ENCODE data around the gene SSRP1.

SSRP1 gene

DNA sequence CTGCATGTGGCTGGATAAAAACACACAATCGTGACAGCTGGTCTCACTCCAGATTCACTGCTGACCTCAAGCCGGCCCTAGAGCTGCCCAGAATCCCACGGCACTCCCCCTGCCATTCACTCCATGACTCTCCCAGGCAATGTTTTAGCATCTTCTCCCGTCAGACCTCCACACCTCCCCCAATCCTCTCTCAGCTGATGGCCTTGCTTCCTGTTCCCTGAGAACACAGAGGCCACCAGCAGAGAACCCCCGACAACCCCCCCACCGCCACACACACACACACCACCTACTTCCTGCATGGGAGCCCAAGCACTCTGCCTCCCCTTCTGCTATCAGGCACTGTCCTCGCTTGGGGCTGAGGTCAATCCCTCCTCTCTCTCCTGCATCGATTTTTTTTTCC lies 20.2 kb downstream of the SSRP1 start:
- H3K9me2 ChIP-seq (replicated peaks; ENCODE audit: insufficient read depth, low read length) = no peaks in the 10 kb centered on the region
- H3K27me3 ChIP-seq (replicated peaks; ENCODE audit: insufficient read depth, low read length) = no peaks in the 10 kb centered on the region
- no peaks in the 10 kb centered on the region for H4K20me1 ChIP-seq (ENCODE audit: insufficient read depth, low read length)
- no peaks in the 10 kb centered on the region for H3K79me2 ChIP-seq (ENCODE audit: low read length)
- H3K4me2 ChIP-seq (ENCODE audit: low read depth, low read length) = no peak overlapping the region
- no peaks in the 10 kb centered on the region for H3K4me1 ChIP-seq (ENCODE audit: low read length)
- H3K27ac ChIP-seq (ENCODE audit: low read length) = no peak overlapping the region
- no peaks in the 10 kb centered on the region for H3K9me3 ChIP-seq (replicated peaks; ENCODE audit: insufficient read depth, low read length)
- H3K9ac ChIP-seq (ENCODE audit: low read length) = no peak overlapping the region
- TF ChIP-seq EZH2phosphoT487 (IDR thresholded peaks at IDR 0.05; ENCODE audit: low read length) (no peak), EZH2 (optimal IDR thresholded peaks at IDR 0.05; ENCODE audit: low read depth, low read length) (no peak)
- TF ChIP-seq, protein P1, sequence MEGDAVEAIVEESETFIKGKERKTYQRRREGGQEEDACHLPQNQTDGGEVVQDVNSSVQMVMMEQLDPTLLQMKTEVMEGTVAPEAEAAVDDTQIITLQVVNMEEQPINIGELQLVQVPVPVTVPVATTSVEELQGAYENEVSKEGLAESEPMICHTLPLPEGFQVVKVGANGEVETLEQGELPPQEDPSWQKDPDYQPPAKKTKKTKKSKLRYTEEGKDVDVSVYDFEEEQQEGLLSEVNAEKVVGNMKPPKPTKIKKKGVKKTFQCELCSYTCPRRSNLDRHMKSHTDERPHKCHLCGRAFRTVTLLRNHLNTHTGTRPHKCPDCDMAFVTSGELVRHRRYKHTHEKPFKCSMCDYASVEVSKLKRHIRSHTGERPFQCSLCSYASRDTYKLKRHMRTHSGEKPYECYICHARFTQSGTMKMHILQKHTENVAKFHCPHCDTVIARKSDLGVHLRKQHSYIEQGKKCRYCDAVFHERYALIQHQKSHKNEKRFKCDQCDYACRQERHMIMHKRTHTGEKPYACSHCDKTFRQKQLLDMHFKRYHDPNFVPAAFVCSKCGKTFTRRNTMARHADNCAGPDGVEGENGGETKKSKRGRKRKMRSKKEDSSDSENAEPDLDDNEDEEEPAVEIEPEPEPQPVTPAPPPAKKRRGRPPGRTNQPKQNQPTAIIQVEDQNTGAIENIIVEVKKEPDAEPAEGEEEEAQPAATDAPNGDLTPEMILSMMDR (IDR thresholded peaks at IDR 0.05; ENCODE audit: low read length) = no peak
- no peaks in the 10 kb centered on the region for H3K36me3 ChIP-seq (replicated peaks; ENCODE audit: insufficient read depth, low read length)
- H3F3A ChIP-seq (ENCODE audit: insufficient read depth, low read length) = no peaks in the 10 kb centered on the region
- no peak overlapping the region for H2AFZ ChIP-seq (ENCODE audit: low read length)
- H3K4me3 ChIP-seq (ENCODE audit: low read length) = no peak overlapping the region
- no peak for DNase-seq

DNA sequence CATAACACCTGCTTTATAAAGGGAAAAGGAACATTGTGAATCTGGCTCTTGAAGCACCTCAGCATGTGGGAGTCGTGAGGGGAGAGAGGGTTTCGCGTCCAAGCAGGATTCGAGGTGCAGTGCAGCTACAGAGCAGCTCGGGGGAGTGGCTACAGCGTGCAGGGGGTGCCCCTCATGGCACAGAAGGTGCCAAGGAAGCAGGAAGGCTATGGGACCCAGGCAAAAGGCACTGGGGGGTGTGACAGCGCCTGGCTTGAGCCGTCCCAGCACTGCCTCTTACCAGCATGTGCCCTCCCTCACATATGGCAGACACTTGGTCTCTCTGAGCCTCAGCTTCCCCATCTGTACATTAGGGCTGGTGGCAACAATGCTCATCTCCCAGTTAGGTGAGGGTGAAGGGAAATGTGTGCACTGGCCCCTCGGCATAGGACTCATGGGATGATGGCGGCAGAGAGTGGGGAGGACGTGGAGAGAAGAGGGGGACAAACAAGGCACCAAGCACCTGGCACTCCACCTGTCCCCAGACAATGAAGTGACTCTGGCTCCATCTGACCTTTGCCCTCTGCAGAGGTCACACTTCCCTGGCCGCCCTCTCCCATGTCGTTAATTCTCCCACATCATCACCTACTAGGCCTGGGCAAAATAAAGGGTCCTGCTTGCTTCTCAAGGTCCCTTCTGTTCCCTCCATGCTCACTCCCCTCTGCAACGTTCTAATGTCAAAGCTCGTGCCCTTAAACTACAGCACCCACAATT lies 21.3 kb downstream of the SSRP1 start:
- Histone ChIP-seq H3K9me3 (replicated peaks; ENCODE audit: insufficient read depth, low read length) (no peaks in the 10 kb centered on the region), H3K36me3 (replicated peaks; ENCODE audit: insufficient read depth, low read length) (no peaks in the 10 kb centered on the region), H3K4me2 (ENCODE audit: low read depth, low read length) (no peak overlapping the region), H3K9me2 (replicated peaks; ENCODE audit: insufficient read depth, low read length) (no peaks in the 10 kb centered on the region), H4K20me1 (ENCODE audit: insufficient read depth, low read length) (no peaks in the 10 kb centered on the region), H3K79me2 (ENCODE audit: low read length) (no peaks in the 10 kb centered on the region), H3F3A (ENCODE audit: insufficient read depth, low read length) (no peaks in the 10 kb centered on the region), H3K27me3 (replicated peaks; ENCODE audit: insufficient read depth, low read length) (no peaks in the 10 kb centered on the region), H3K27ac (ENCODE audit: low read length) (no peak overlapping the region), H3K9ac (ENCODE audit: low read length) (no peak overlapping the region), H3K4me3 (ENCODE audit: low read length) (no peak overlapping the region), H3K4me1 (ENCODE audit: low read length) (no peaks in the 10 kb centered on the region), H2AFZ (ENCODE audit: low read length) (no peak overlapping the region)
- TF ChIP-seq, protein P1 (IDR thresholded peaks at IDR 0.05; ENCODE audit: low read length) = no peak
- TF ChIP-seq EZH2phosphoT487 (IDR thresholded peaks at IDR 0.05; ENCODE audit: low read length) (no peak), EZH2 (optimal IDR thresholded peaks at IDR 0.05; ENCODE audit: low read depth, low read length) (no peak)
- DNase-seq = no peak

DNA sequence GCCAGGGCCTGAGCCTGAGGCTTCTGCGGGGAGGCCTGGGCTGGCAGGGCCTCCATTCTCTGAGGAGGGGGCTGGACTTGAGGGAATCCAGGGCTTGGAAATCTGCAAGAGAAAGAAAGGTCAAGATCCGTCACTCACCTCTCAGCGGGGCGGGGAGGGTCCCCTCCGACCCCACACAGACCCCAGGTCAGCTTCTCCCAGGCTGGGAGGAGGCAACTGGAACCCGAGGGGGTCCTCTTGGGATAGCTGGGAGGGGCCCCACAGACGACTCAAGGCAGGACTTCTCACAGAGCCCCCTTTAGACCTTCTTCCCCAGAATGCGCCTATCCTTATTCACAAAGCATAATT lies 21.9 kb downstream of the SSRP1 start:
- no peaks in the 10 kb centered on the region for H3K9me2 ChIP-seq (replicated peaks; ENCODE audit: insufficient read depth, low read length)
- H2AFZ ChIP-seq (ENCODE audit: low read length) = no peak overlapping the region
- no peak overlapping the region for H3K4me2 ChIP-seq (ENCODE audit: low read depth, low read length)
- no peak overlapping the region for H3K4me3 ChIP-seq (ENCODE audit: low read length)
- DNase-seq = no peak
- no peak overlapping the region for H3K9ac ChIP-seq (ENCODE audit: low read length)
- TF ChIP-seq EZH2 (optimal IDR thresholded peaks at IDR 0.05; ENCODE audit: low read depth, low read length) = no peak
- no peak for TF ChIP-seq EZH2phosphoT487 (IDR thresholded peaks at IDR 0.05; ENCODE audit: low read length)
- TF ChIP-seq, protein P1 (IDR thresholded peaks at IDR 0.05; ENCODE audit: low read length) = no peak
- no peaks in the 10 kb centered on the region for H3K27me3 ChIP-seq (replicated peaks; ENCODE audit: insufficient read depth, low read length)
- no peaks in the 10 kb centered on the region for H3K4me1 ChIP-seq (ENCODE audit: low read length)
- H3K9me3 ChIP-seq (replicated peaks; ENCODE audit: insufficient read depth, low read length) = no peaks in the 10 kb centered on the region
- H3F3A ChIP-seq (ENCODE audit: insufficient read depth, low read length) = no peaks in the 10 kb centered on the region
- H3K27ac ChIP-seq (ENCODE audit: low read length) = no peak overlapping the region
- H3K36me3 ChIP-seq (replicated peaks; ENCODE audit: insufficient read depth, low read length) = no peaks in the 10 kb centered on the region
- H3K79me2 ChIP-seq (ENCODE audit: low read length) = no peaks in the 10 kb centered on the region
- no peaks in the 10 kb centered on the region for H4K20me1 ChIP-seq (ENCODE audit: insufficient read depth, low read length)

Data from MM.1S (cell line).